ENCODE results near the gene CBY1.
"Not testable (repeated sequence)": the region's sequence is repeated elsewhere in the genome, so short reads cannot be mapped to it uniquely, and the experiment has no call there.

The CBY1 gene

DNA sequence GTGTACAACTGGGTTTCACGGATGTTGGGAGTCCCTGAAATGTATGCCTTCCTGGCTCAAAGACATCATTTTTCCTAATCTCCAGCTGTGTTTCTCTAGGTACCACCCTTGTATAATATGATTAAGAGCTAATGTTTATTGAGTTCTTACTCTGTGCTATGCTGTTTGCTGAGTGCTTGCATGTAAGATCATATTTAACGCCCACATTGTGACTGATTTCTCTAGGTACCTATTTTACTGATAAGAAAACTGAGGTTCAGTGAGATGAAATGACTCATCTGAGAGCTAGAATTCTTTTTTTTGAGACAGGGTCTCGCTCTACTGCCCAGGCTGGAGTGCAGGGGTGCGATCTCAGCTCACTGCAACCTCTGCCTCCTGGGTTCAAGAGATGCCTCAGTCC lies 42.9 kb upstream of the CBY1 start:
- TF ChIP-seq, protein P1, sequence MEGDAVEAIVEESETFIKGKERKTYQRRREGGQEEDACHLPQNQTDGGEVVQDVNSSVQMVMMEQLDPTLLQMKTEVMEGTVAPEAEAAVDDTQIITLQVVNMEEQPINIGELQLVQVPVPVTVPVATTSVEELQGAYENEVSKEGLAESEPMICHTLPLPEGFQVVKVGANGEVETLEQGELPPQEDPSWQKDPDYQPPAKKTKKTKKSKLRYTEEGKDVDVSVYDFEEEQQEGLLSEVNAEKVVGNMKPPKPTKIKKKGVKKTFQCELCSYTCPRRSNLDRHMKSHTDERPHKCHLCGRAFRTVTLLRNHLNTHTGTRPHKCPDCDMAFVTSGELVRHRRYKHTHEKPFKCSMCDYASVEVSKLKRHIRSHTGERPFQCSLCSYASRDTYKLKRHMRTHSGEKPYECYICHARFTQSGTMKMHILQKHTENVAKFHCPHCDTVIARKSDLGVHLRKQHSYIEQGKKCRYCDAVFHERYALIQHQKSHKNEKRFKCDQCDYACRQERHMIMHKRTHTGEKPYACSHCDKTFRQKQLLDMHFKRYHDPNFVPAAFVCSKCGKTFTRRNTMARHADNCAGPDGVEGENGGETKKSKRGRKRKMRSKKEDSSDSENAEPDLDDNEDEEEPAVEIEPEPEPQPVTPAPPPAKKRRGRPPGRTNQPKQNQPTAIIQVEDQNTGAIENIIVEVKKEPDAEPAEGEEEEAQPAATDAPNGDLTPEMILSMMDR (IDR thresholded peaks at IDR 0.05; ENCODE audit: low read depth, low read length, missing control alignments): no peak
- H3K4me3 ChIP-seq (ENCODE audit: low read depth, low read length): no peak overlapping the region
- peak; percentile 7 for DNase-seq (ENCODE audit: low read depth)

DNA sequence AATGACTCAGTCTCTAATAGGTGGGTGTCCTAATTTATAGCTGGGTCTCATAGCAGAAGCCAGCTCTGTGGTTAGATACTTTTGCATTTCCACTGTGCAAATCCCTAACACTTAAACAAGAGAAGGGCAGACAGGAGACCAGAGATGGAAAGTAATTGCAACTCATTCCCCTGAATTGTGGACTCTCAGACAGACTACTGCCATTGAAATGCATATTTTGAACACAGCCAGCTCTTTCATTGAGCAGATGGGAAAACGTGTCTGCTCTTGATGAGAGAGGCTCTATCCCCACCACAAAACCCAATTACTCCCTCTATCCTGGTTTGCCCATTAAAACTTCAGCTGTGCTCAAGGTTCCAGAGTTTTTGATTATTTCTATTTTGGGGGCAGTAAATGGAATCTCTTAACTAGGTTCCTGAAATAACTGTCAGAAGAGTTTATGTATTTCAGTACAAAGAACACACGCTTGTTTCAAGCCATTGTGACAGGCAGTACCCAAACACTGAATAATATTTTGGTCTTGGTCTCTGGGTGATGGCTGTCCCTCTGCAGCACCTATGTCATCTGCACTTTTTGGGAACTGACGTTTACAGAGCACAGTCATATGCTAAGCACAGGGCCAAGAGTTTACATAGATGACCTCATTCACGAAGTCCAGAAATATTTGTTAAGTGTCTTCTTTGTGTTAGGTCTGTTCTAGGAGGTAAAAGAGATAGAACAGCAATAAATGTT lies 41.9 kb upstream of the CBY1 start:
- no peak for DNase-seq (ENCODE audit: low read depth)
- TF ChIP-seq, protein P1 (IDR thresholded peaks at IDR 0.05; ENCODE audit: low read depth, low read length, missing control alignments): no peak

DNA sequence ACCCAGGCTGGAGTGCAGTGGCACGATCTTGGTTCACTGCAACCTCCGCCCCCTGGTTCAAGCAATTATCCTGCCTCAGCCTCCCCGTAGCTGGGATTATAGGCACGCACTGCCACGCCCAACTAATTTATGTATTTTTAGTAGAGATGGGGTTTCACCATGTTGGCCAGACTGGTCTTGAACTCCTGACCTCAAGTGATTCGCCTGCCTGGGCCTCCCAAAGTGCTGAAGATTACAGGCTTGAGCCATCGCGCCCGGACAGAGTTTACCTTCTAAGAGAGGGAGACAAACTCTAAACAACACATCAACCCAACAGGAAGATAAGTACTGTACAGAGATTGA lies 41.4 kb upstream of the CBY1 start:
- not testable (repeated sequence) for H3K4me3 ChIP-seq (ENCODE audit: low read depth, low read length); DNase-seq (ENCODE audit: low read depth)

More for the DNA sequence above, 41.9 kb upstream of the CBY1 start:
- no peak overlapping the region for H3K4me3 ChIP-seq (ENCODE audit: low read depth, low read length)

DNA sequence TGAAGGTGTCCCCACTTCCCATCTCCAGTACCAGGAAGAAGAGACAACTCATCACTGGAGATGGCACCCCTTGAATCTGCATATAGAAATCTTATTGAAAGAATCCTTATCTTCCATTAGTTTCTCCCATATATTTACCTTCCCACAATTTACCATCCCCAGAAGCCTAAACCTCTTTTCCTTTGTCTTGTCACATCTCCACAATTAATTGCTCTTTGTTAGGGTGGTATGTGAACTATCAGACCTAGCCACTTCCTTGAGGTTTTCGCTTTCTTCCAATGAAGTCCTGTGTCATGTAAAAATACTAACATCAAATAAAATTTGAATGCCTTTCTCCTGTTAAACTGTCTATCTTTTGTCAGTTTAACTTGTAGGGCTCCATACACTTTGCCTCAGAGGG lies 38.2 kb upstream of the CBY1 start:
- TF ChIP-seq, protein P1 (IDR thresholded peaks at IDR 0.05; ENCODE audit: low read depth, low read length, missing control alignments): no peak
- no peak for DNase-seq (ENCODE audit: low read depth)
- no peak overlapping the region for H3K4me3 ChIP-seq (ENCODE audit: low read depth, low read length)

DNA sequence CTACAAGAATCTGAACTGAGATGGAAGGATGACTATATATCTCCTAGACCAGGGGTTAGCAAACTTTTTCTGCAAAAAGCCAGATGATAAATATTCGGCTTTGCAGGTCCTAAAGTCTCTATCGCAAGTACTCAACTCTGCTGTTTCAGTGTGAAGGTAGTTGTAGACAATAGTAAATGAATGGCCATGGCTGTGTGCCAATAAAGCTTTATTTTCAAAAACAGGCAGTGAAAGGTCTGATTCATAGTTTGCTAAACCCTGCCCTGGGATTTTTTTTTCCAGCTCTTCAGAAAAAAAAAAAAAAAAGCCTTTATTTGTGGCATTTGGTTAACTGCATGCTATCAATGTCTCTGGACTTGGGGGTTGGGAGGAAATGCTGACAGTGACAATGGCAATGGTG lies 37.8 kb upstream of the CBY1 start:
- DNase-seq (ENCODE audit: low read depth): no peak
- TF ChIP-seq, protein P1 (IDR thresholded peaks at IDR 0.05; ENCODE audit: low read depth, low read length, missing control alignments): no peak
- no peak overlapping the region for H3K4me3 ChIP-seq (ENCODE audit: low read depth, low read length)

DNA sequence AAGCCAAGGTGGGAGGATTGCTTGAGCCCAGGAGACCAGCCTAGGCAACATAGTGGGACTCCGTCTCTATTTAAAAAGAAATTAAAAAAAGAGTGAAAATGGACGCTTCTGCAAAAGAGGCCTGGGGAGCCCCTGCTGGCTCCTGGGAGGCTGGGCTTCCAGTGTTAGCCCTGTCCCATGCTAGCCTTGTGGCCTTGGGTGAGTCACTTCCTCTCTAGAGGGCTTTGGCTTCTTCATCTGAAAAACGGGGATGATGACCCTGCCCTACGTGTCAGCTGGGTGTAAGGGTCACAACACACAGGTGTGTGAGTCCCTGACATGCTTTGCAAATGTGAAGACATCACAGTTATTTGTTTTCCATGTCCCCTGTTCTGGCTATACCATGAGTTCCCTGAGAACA lies 33.1 kb upstream of the CBY1 start:
- no peak overlapping the region for H3K4me3 ChIP-seq (ENCODE audit: low read depth, low read length)
- DNase-seq (ENCODE audit: low read depth): no peak
- TF ChIP-seq, protein P1 (IDR thresholded peaks at IDR 0.05; ENCODE audit: low read depth, low read length, missing control alignments): no peak

DNA sequence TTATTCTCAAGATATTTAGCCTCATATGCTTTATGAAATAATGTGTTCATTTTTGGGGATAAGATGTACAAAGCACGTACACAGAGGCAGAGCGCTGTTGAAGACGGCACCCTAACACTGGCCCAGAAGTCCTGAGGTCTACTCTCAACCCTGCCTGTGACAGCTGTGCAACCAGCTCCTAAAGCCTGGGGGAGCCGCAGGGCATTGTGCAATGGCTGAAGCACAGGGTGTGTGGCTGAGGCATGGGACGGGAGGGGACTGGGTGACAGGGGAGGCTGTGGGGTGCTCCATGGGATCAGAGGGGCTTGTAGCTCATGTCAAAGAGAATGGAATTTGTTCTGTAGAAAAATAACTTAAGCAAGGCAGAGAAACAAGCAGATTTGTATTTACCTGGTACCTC lies 28.0 kb upstream of the CBY1 start:
- TF ChIP-seq, protein P1 (IDR thresholded peaks at IDR 0.05; ENCODE audit: low read depth, low read length, missing control alignments): no peak
- no peak for DNase-seq (ENCODE audit: low read depth)
- H3K4me3 ChIP-seq (ENCODE audit: low read depth, low read length): no peak overlapping the region

Data from GM12864 (cell line).